Osteoblast (primary cell): Measurements from ENCODE around the gene FLT3. TPM values are rescaled to one million over a fixed set of nuclear protein-coding genes. Genes with fewer than 3 reads are reported as not detected.
"Not testable (repeated sequence)": the region's sequence is repeated elsewhere in the genome, so short reads cannot be mapped to it uniquely, and the experiment has no call there.

Experiments used
- DNase-seq: peaks from one replicate; pipeline ENCODE4 v3.0.0; 2011; ENCODE audit warnings: low spot score, mixed read lengths; ENCODE audit not compliant: insufficient read length; ENCODE audit errors: missing footprints
- H2AFZ ChIP-seq: 2 replicates; pipeline ENCODE4 v1.6.0; 2011; ENCODE audit warnings: mild to moderate bottlenecking, low read length
- H3K27ac ChIP-seq: 2 replicates; pipeline ENCODE4 v1.5.1; 2011; ENCODE audit warnings: mild to moderate bottlenecking, low read depth, low read length, moderate library complexity
- H3K27me3 ChIP-seq: 2 replicates; pipeline ENCODE4 v1.6.0; 2012; ENCODE audit warnings: mild to moderate bottlenecking, control low read depth, inconsistent platforms, low read length, moderate library complexity; ENCODE audit not compliant: insufficient read depth
- H3K36me3 ChIP-seq: 2 replicates; pipeline ENCODE4 v1.5.1; 2011; ENCODE audit warnings: mild to moderate bottlenecking, low read length, control low read depth, moderate library complexity; ENCODE audit not compliant: insufficient read depth
- H3K4me1 ChIP-seq: 2 replicates; pipeline ENCODE4 v1.5.1; 2011; ENCODE audit warnings: mild to moderate bottlenecking, low read length, control low read depth, moderate library complexity; ENCODE audit not compliant: insufficient read depth
- H3K4me2 ChIP-seq: 2 replicates; pipeline ENCODE4 v1.6.0; 2011; ENCODE audit warnings: mild to moderate bottlenecking, low read length; ENCODE audit not compliant: insufficient read depth
- H3K4me3 ChIP-seq: fragments of 200-600 bp; sonication (generic); 3 replicates; pipeline ENCODE4 v1.5.1; 2012; ENCODE audit warnings: mild to moderate bottlenecking, low read length, inconsistent platforms; ENCODE audit not compliant: insufficient read depth
- H3K79me2 ChIP-seq: 2 replicates; pipeline ENCODE4 v1.6.0; 2012; ENCODE audit warnings: mild to moderate bottlenecking, low read length, control low read depth, inconsistent platforms; ENCODE audit not compliant: insufficient read depth
- H3K9me3 ChIP-seq: 2 replicates; pipeline ENCODE4 v1.5.1; 2011; ENCODE audit warnings: low read depth, low read length, control low read depth
- H4K20me1 ChIP-seq: 2 replicates; pipeline ENCODE4 v1.6.0; 2012; ENCODE audit warnings: mild to moderate bottlenecking, low read length, control low read depth; ENCODE audit not compliant: insufficient read depth
- CTCF ChIP-seq: IDR thresholded peaks from 2 replicates; pipeline ENCODE4 v1.5.1; 2011; ENCODE audit warnings: mild to moderate bottlenecking, low read depth, low read length, moderate library complexity; ENCODE audit errors: extremely low read depth
- total RNA-seq: library from RNA; depleted of rRNA; stranded (reverse); fragments of >200 nt; gene quantifications from 2 replicates; pipeline ENCODE4 v1.2.3, GENCODE V29; 2012

FLT3 gene
- total RNA-seq, 1 donor, result not detected

- TF ChIP-seq CTCF, result no peak
- Histone ChIP-seq H3K79me2 (no peaks in the 10 kb centered on the region), H3K27ac (no peak overlapping the region), H3K27me3 (peaks cover 79% of the 10 kb centered on the region), H3K4me3 (no peak overlapping the region), H3K36me3 (no peaks in the 10 kb centered on the region), H2AFZ (no peak overlapping the region), H3K4me2 (no peak overlapping the region), H3K9me3 (no peaks in the 10 kb centered on the region), H3K4me1 (no peaks in the 10 kb centered on the region), H4K20me1 (no peaks in the 10 kb centered on the region)
- DNase-seq, result peak; percentile 44
Measured at GRCh38 chr13:27964741-27965323, 135.5 kb downstream of the FLT3 start.

GRCh38 chr13:27964206-27964605, 136.2 kb downstream of the FLT3 start:
- H3K27me3 ChIP-seq, result peaks cover 78% of the 10 kb centered on the region
- H3K79me2 ChIP-seq, H3K4me1 ChIP-seq, H2AFZ ChIP-seq, H4K20me1 ChIP-seq, H3K9me3 ChIP-seq, H3K27ac ChIP-seq, H3K36me3 ChIP-seq, H3K4me3 ChIP-seq, DNase-seq, H3K4me2 ChIP-seq: not testable (repeated sequence)

- Histone ChIP-seq H3K4me2 (no peak overlapping the region), H3K27me3 (peaks cover 72% of the 10 kb centered on the region), H3K4me3 (no peak overlapping the region), H3K9me3 (no peaks in the 10 kb centered on the region), H3K79me2 (no peaks in the 10 kb centered on the region), H3K27ac (no peak overlapping the region), H4K20me1 (no peaks in the 10 kb centered on the region), H3K4me1 (no peaks in the 10 kb centered on the region), H2AFZ (no peak overlapping the region), H3K36me3 (no peaks in the 10 kb centered on the region)
- no peak for TF ChIP-seq CTCF
- peak; percentile 67 for DNase-seq
Measured at GRCh38 chr13:27963491-27963890, 136.9 kb downstream of the FLT3 start.

GRCh38 chr13:27962982-27963381, 137.4 kb downstream of the FLT3 start:
- Histone ChIP-seq H3K36me3 (no peaks in the 10 kb centered on the region), H3K9me3 (no peaks in the 10 kb centered on the region), H3K4me1 (no peaks in the 10 kb centered on the region), H2AFZ (no peak overlapping the region), H3K79me2 (no peaks in the 10 kb centered on the region), H3K4me2 (no peak overlapping the region), H3K27me3 (peaks cover 70% of the 10 kb centered on the region), H3K4me3 (no peak overlapping the region), H4K20me1 (no peaks in the 10 kb centered on the region), H3K27ac (no peak overlapping the region)
- DNase-seq, result no peak
- TF ChIP-seq CTCF, result no peak
